Activated CD4-positive, alpha-beta memory T cell treated with anti-CD3 and anti-CD28 coated beads for 36 hours (primary cell): Measurements from ENCODE around the gene CACNB4. TPM values are rescaled to one million over a fixed set of nuclear protein-coding genes. Genes with fewer than 3 reads are reported as not detected.

Experiments
- CTCF ChIA-PET: fragments of 350-600 bp; sonication (Branson Sonifier 250); formaldehyde crosslinking; loops from one replicate; lab custom pipeline; 2021; ENCODE audit warnings: antibody characterized with exemption, inconsistent platforms; lab: Charles Lee
- POLR2A ChIA-PET: fragments of 350-600 bp; sonication (Branson Sonifier 250); formaldehyde crosslinking; loops from one replicate; lab custom pipeline; 2021; ENCODE audit warnings: antibody characterized with exemption; lab: Charles Lee
- DNase-seq: peaks from one replicate; pipeline ENCODE4 v3.0.0-alpha.2; 2020
- H3K27ac Mint-ChIP-seq: one replicate; pipeline ENCODE4 v1.8.0; 2021; ENCODE audit warnings: mixed read lengths
- H3K27me3 Mint-ChIP-seq: one replicate; pipeline ENCODE4 v1.8.0; 2021; ENCODE audit warnings: mixed read lengths
- H3K36me3 Mint-ChIP-seq: one replicate; pipeline ENCODE4 v1.8.0; 2021; ENCODE audit warnings: mixed read lengths
- H3K4me1 Mint-ChIP-seq: one replicate; pipeline ENCODE4 v1.8.0; 2021; ENCODE audit warnings: low read depth, mixed read lengths
- H3K4me3 Mint-ChIP-seq: one replicate; pipeline ENCODE4 v1.8.0; 2021; ENCODE audit warnings: mild to moderate bottlenecking, mixed read lengths
- H3K9me3 Mint-ChIP-seq: one replicate; pipeline ENCODE4 v1.8.0; 2021; ENCODE audit warnings: mixed read lengths
- intact Hi-C: fragments of 100-400 bp; cut with micrococcal nuclease; formaldehyde crosslinking; loops from one replicate; pipeline ENCODE4 v1.15.1; 2023
- total RNA-seq, 2 experiments: library from RNA; stranded (reverse); gene quantifications; one replicate each; pipeline ENCODE4 v1.2.3, GENCODE V29; 2021

CACNB4 gene
- total RNA-seq, 2 experiments from 2014 or later, result 0.19 to 0.48 TPM

GRCh38 chr2:152047824-152048471 is 50.9 kb downstream of the CACNB4 start:
- no peaks in the 10 kb centered on the region for H3K27me3 Mint-ChIP-seq
- POLR2A ChIA-PET, result no interaction called here
- H3K4me1 Mint-ChIP-seq, result no peaks in the 10 kb centered on the region
- no peaks in the 10 kb centered on the region for H3K9me3 Mint-ChIP-seq
- CTCF ChIA-PET, result interaction anchor here (0.8 to 3.1 kb wide), 3 partner anchors 9 to 22 kb away, joined by 3 to 10 read pairs (median 3); no protein-coding TSS in a partner anchor
- H3K36me3 Mint-ChIP-seq, result no peaks in the 10 kb centered on the region
- intact Hi-C loops, result no loop called here
- H3K27ac Mint-ChIP-seq, result no peak overlapping the region
- H3K4me3 Mint-ChIP-seq, result no peak overlapping the region
- DNase-seq, result no peak

DNA sequence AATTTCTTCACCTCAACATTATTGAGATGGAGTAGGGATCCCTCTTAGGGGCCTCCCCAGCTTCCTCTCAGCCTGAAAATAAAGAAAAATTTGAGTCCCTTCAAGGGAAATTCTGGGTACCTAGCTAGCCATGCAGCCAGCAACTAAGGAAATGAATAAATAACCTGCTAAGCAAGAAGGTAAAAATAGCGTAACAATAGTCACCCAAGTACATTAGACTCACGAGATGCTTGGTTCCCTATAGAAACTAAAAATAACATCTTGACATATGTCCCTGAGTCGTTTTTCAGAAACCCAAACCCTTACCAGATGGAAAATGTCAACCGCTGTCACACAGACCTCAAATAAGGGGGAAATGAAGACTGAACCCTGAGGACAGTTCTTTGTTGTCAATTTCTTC is 51.9 kb downstream of the CACNB4 start:
- Mint-ChIP-seq H3K4me3 (no peak overlapping the region), H3K4me1 (no peaks in the 10 kb centered on the region), H3K9me3 (no peaks in the 10 kb centered on the region), H3K36me3 (no peaks in the 10 kb centered on the region), H3K27me3 (no peaks in the 10 kb centered on the region), H3K27ac (no peak overlapping the region)
- CTCF ChIA-PET, result interaction anchor here (0.8 to 3.1 kb wide), 4 partner anchors 9 to 588 kb away, joined by 3 to 10 read pairs (median 8); no protein-coding TSS in a partner anchor
- DNase-seq, result no peak
- intact Hi-C loops, result no loop called here
- POLR2A ChIA-PET, result no interaction called here

GRCh38 chr2:152042636-152043615 is 55.9 kb downstream of the CACNB4 start:
- no peak for DNase-seq
- ChIA-PET POLR2A (no interaction called here), CTCF (interaction anchor here (0.6 kb wide), 1 partner anchor 17 kb away, joined by 3 read pairs; no protein-coding TSS in a partner anchor)
- H3K4me1 Mint-ChIP-seq, result no peaks in the 10 kb centered on the region
- H3K36me3 Mint-ChIP-seq, result no peaks in the 10 kb centered on the region
- H3K4me3 Mint-ChIP-seq, result no peak overlapping the region
- intact Hi-C loops, result no loop called here
- no peak overlapping the region for H3K27ac Mint-ChIP-seq
- no peaks in the 10 kb centered on the region for H3K9me3 Mint-ChIP-seq
- no peaks in the 10 kb centered on the region for H3K27me3 Mint-ChIP-seq

GRCh38 chr2:152038441-152038958 is 60.3 kb downstream of the CACNB4 start:
- DNase-seq, result no peak
- H3K4me1 Mint-ChIP-seq, result no peaks in the 10 kb centered on the region
- H3K4me3 Mint-ChIP-seq, result no peak overlapping the region
- CTCF ChIA-PET, result interaction anchor here (0.6 to 4.3 kb wide), 6 partner anchors 9 to 704 kb away, joined by 3 to 43 read pairs (median 3); no protein-coding TSS in a partner anchor
- POLR2A ChIA-PET, result no interaction called here
- H3K27ac Mint-ChIP-seq, result no peak overlapping the region
- intact Hi-C loops, result loop anchor here (5.0 to 10.0 kb wide), 3 partner anchors 296 to 1479 kb away; partner anchors contain the start of gene FMNL2
- no peaks in the 10 kb centered on the region for H3K9me3 Mint-ChIP-seq
- no peaks in the 10 kb centered on the region for H3K36me3 Mint-ChIP-seq
- no peaks in the 10 kb centered on the region for H3K27me3 Mint-ChIP-seq

DNA sequence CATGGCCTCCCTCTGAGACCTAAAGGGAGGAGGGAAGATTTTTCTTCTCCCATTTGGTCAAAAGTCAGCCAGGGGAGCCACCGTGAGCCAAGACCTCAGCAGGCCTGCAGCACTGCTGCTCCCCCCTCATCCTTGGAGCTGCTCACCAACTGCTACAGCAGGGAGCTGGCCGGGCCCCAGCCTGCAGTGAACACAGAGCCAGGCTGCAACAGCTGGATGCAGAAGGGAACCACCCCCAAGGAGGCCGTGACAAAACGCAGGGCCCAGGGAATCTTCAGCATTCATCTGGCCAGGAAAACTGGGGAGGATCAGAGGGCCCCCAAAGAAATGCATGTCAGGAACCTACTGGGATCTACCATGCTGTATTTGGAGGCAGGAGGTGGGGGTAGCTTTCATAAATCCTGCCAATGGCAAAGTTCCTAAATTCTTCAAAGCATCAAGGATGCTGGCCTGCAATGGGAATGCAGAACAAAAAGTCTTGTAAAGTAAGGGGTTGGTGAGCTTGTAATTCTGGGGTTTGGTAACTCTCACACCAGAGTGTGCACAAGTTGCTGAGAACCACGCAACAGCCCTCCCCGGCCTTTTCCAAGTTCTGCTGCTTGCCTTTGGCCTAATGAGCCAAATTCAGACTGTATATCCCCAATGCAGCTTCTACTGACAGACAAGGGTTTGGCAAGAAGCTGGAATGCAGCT is 61.0 kb downstream of the CACNB4 start:
- Mint-ChIP-seq H3K4me1 (no peaks in the 10 kb centered on the region), H3K27me3 (no peaks in the 10 kb centered on the region), H3K27ac (no peak overlapping the region), H3K4me3 (no peak overlapping the region), H3K36me3 (no peaks in the 10 kb centered on the region), H3K9me3 (no peaks in the 10 kb centered on the region)
- intact Hi-C loops, result loop anchor here (1.0 to 10.0 kb wide), 5 partner anchors 138 to 1479 kb away; partner anchors contain the start of gene FMNL2
- CTCF ChIA-PET, result interaction anchor here (0.6 to 4.3 kb wide), 5 partner anchors 10 to 602 kb away, joined by 3 to 43 read pairs (median 3); no protein-coding TSS in a partner anchor
- no peak for DNase-seq
- POLR2A ChIA-PET, result no interaction called here

GRCh38 chr2:152036611-152037469 is 62.0 kb downstream of the CACNB4 start:
- Mint-ChIP-seq H3K36me3 (no peaks in the 10 kb centered on the region), H3K27me3 (no peaks in the 10 kb centered on the region), H3K4me3 (no peak overlapping the region), H3K4me1 (no peaks in the 10 kb centered on the region), H3K27ac (no peak overlapping the region), H3K9me3 (no peaks in the 10 kb centered on the region)
- POLR2A ChIA-PET, result no interaction called here
- peak; percentile 69 for DNase-seq
- CTCF ChIA-PET, result interaction anchor here (0.6 to 4.3 kb wide), 13 partner anchors 9 to 598 kb away, joined by 3 to 43 read pairs (median 3); partner anchors contain the start of gene STAM2
- intact Hi-C loops, result loop anchor here (1.0 to 10.0 kb wide), 5 partner anchors 139 to 1480 kb away; partner anchors contain the start of gene FMNL2

DNA sequence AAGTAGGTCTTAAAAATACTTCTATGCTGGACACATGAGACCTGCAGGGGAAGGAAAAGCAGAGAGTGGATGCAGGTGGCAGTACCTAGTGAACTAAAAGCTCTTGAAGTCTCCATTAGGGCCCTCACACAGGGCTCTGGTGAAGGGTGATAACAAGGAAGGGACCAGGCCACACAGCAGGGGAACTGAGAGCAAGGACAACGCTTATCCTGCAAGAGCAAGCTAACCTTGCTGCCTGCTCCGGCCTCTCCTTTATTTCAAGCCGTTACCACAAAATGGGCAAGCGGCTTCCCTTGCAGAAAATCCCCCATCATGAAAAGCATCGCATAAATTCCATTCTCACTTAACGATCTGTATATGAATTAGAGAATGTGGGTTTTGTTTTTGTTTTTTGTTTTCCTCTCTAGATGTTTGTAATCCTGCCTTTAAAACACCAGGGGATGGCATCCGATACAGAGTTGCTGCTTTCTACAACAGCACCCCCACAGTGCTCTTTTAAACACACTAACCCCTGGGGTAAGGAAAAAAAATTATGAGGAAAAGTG is 64.5 kb downstream of the CACNB4 start:
- POLR2A ChIA-PET, result no interaction called here
- intact Hi-C loops, result loop anchor here (10.0 kb wide), 1 partner anchor 300 kb away; the partner anchor contains the start of gene FMNL2
- H3K36me3 Mint-ChIP-seq, result no peaks in the 10 kb centered on the region
- no peak for DNase-seq
- peaks cover 3% of the 10 kb centered on the region for H3K27me3 Mint-ChIP-seq
- no peak overlapping the region for H3K27ac Mint-ChIP-seq
- no peak overlapping the region for H3K4me3 Mint-ChIP-seq
- no peaks in the 10 kb centered on the region for H3K4me1 Mint-ChIP-seq
- no peaks in the 10 kb centered on the region for H3K9me3 Mint-ChIP-seq
- CTCF ChIA-PET, result interaction anchor here (1.2 to 1.7 kb wide), 2 partner anchors 9 to 602 kb away, joined by 5 to 7 read pairs; no protein-coding TSS in a partner anchor

- CTCF ChIA-PET, result interaction anchor here (1.1 to 1.7 kb wide), 3 partner anchors 8 to 603 kb away, joined by 4 to 7 read pairs (median 5); no protein-coding TSS in a partner anchor
- POLR2A ChIA-PET, result no interaction called here
- no peaks in the 10 kb centered on the region for H3K36me3 Mint-ChIP-seq
- peaks cover 3% of the 10 kb centered on the region for H3K27me3 Mint-ChIP-seq
- no peak for DNase-seq
- intact Hi-C loops, result loop anchor here (10.0 kb wide), 1 partner anchor 302 kb away; the partner anchor contains the start of gene FMNL2
- no peak overlapping the region for H3K4me3 Mint-ChIP-seq
- H3K27ac Mint-ChIP-seq, result no peak overlapping the region
- no peaks in the 10 kb centered on the region for H3K4me1 Mint-ChIP-seq
- H3K9me3 Mint-ChIP-seq, result no peaks in the 10 kb centered on the region
These were observed 65.6 kb downstream of the CACNB4 start for GRCh38 chr2:152033011-152033925.

DNA sequence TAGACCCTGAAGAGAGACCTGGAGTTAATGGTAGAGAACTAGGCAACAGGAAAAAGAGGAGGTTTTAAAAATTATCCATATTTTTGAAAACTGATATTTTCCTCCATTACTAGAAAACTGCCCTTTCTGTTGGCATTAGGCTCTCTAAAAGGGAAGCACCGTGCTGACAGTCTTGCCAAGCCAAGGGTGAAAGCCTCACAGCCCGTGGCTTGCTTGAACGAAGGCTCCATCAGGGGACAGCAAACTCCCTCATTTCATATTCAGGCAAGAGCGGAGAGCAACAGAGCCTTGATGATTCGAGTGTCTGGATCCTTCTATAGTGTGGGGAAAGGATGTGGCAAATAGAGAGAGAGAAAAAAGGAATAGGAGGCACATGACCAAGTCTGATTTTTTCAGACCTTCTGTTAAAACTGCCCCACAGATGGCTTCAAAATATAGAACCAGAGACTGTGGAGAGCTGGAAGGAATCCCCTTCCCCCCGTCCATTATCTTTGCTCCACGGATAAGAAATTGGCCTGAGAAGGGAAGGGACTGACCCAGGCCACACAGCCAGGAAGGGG is 67.0 kb downstream of the CACNB4 start:
- no peak for DNase-seq
- H3K36me3 Mint-ChIP-seq, result no peaks in the 10 kb centered on the region
- ChIA-PET POLR2A (no interaction called here), CTCF (interaction anchor here (0.6 to 1.1 kb wide), 2 partner anchors 28 to 33 kb away, joined by 3 to 4 read pairs; no protein-coding TSS in a partner anchor)
- H3K4me3 Mint-ChIP-seq, result no peak overlapping the region
- no peak overlapping the region for H3K27ac Mint-ChIP-seq
- peaks cover 4% of the 10 kb centered on the region for H3K27me3 Mint-ChIP-seq
- intact Hi-C loops, result loop anchor here (10.0 kb wide), 1 partner anchor 303 kb away; the partner anchor contains the start of gene FMNL2
- H3K4me1 Mint-ChIP-seq, result no peaks in the 10 kb centered on the region
- H3K9me3 Mint-ChIP-seq, result no peaks in the 10 kb centered on the region
